CD4-positive, alpha-beta T cell treated with Interferon alpha-2 for 1 hour (primary cell): Measurements from ENCODE around the gene SEC22A.
"Not testable (repeated sequence)": the region's sequence is repeated elsewhere in the genome, so short reads cannot be mapped to it uniquely, and the experiment has no call there.

Experiments
- DNase-seq, 2 donors: peaks; one replicate each; pipeline ENCODE4 v3.0.0-alpha.2; 2020 to 2022

Gene SEC22A

GRCh38 chr3:123186695-123187094 is 15.0 kb upstream of the SEC22A start:
- DNase-seq: no peak

- DNase-seq: no peak
These were observed 13.7 kb upstream of the SEC22A start for GRCh38 chr3:123188058-123188457.

GRCh38 chr3:123193448-123194101 is 8.2 kb upstream of the SEC22A start:
- no peak for DNase-seq

GRCh38 chr3:123194552-123194951 is 7.2 kb upstream of the SEC22A start:
- DNase-seq: no peak

GRCh38 chr3:123198372-123198771 is 3.4 kb upstream of the SEC22A start:
- DNase-seq: no peak

- no peak for DNase-seq
These were observed 553 bp upstream of the SEC22A start for GRCh38 chr3:123201223-123201556.

- DNase-seq: no peak
These were observed 708 bp downstream of the SEC22A start for GRCh38 chr3:123202451-123202850.

- DNase-seq: no peak
These were observed 17.2 kb downstream of the SEC22A start for GRCh38 chr3:123218990-123219389.

- DNase-seq: not testable (repeated sequence)
These were observed 19.6 kb downstream of the SEC22A start for GRCh38 chr3:123221369-123221768.

- DNase-seq: no peak
These were observed 23.3 kb downstream of the SEC22A start for GRCh38 chr3:123225016-123225415.

- DNase-seq: no peak
These were observed 24.8 kb downstream of the SEC22A start for GRCh38 chr3:123226549-123226948.

- no peak for DNase-seq
These were observed 27.4 kb downstream of the SEC22A start for GRCh38 chr3:123229145-123229544.

GRCh38 chr3:123236902-123237301 is 35.2 kb downstream of the SEC22A start:
- DNase-seq: no peak

GRCh38 chr3:123239186-123239585 is 37.4 kb downstream of the SEC22A start:
- not testable (repeated sequence) for DNase-seq

- no peak for DNase-seq
These were observed 38.0 kb downstream of the SEC22A start for GRCh38 chr3:123239756-123240155.

- DNase-seq: peak in 1 of 2 donors; percentile 29
These were observed 42.4 kb downstream of the SEC22A start for GRCh38 chr3:123244128-123244527.

GRCh38 chr3:123246866-123247265 is 45.1 kb downstream of the SEC22A start:
- no peak for DNase-seq

GRCh38 chr3:123256256-123256655 is 54.5 kb downstream of the SEC22A start:
- DNase-seq: no peak

GRCh38 chr3:123258359-123258758 is 56.6 kb downstream of the SEC22A start:
- no peak for DNase-seq

- peak in 1 of 2 donors; percentile 39 for DNase-seq
These were observed 57.2 kb downstream of the SEC22A start for GRCh38 chr3:123258811-123259420.

GRCh38 chr3:123261666-123262065 is 59.9 kb downstream of the SEC22A start:
- no peak for DNase-seq

- DNase-seq: no peak
These were observed 60.5 kb downstream of the SEC22A start for GRCh38 chr3:123262226-123262625.

GRCh38 chr3:123262868-123263267 is 61.1 kb downstream of the SEC22A start:
- DNase-seq: no peak

GRCh38 chr3:123263941-123264340 is 62.2 kb downstream of the SEC22A start:
- no peak for DNase-seq

- DNase-seq: no peak
These were observed 66.1 kb downstream of the SEC22A start for GRCh38 chr3:123267821-123268220.
